H9 (cell line): ENCODE measurements around the gene MGMT. TPM values are rescaled to one million over a fixed set of nuclear protein-coding genes. Genes with fewer than 3 reads are reported as not detected.

Experiments used
- DNase-seq: peaks from one replicate; pipeline ENCODE4 v3.0.0-alpha.2; 2017
- H2AFZ ChIP-seq: one replicate; pipeline ENCODE4 v1.6.1; 2013; ENCODE audit warnings: mild to moderate bottlenecking, low read length, control low read depth, moderate library complexity
- H2AK5ac ChIP-seq: 2 replicates; pipeline ENCODE4 v1.6.1; 2013; ENCODE audit warnings: low read length, control low read depth, mixed read lengths; ENCODE audit not compliant: insufficient read length
- H2BK120ac ChIP-seq: one replicate; pipeline ENCODE4 v1.6.1; 2013; ENCODE audit warnings: low read depth, mild to moderate bottlenecking, low read length, control low read depth, inconsistent platforms; ENCODE audit not compliant: poor library complexity, severe bottlenecking
- H2BK12ac ChIP-seq: 2 replicates; pipeline ENCODE4 v1.6.1; 2013; ENCODE audit warnings: low read length, control low read depth, mixed read lengths, low read depth; ENCODE audit not compliant: insufficient read length
- H2BK15ac ChIP-seq: 2 replicates; pipeline ENCODE4 v1.6.1; 2013; ENCODE audit warnings: low read depth, low read length, control low read depth
- H2BK20ac ChIP-seq: one replicate; pipeline ENCODE4 v1.6.1; 2013; ENCODE audit warnings: low read depth, mild to moderate bottlenecking, low read length, control low read depth, inconsistent platforms; ENCODE audit not compliant: poor library complexity, severe bottlenecking
- H2BK5ac ChIP-seq: 2 replicates; pipeline ENCODE4 v1.6.1; 2013; ENCODE audit warnings: low read length, control low read depth, mixed read lengths; ENCODE audit not compliant: insufficient read length
- H3K14ac ChIP-seq: 2 replicates; pipeline ENCODE4 v1.6.1; 2013; ENCODE audit warnings: low read length, control low read depth; ENCODE audit not compliant: insufficient read depth
- H3K18ac ChIP-seq: 2 replicates; pipeline ENCODE4 v1.6.1; 2013; ENCODE audit warnings: low read depth, mild to moderate bottlenecking, mixed read lengths, low read length, control low read depth; ENCODE audit not compliant: insufficient read length
- H3K23ac ChIP-seq: 2 replicates; pipeline ENCODE4 v1.6.1; 2013; ENCODE audit warnings: low read length, control low read depth, mixed read lengths, low read depth; ENCODE audit not compliant: insufficient read length
- H3K23me2 ChIP-seq: 2 replicates; pipeline ENCODE4 v1.6.1; 2013; ENCODE audit warnings: low read depth, mild to moderate bottlenecking, mixed read lengths, low read length, control low read depth; ENCODE audit not compliant: insufficient read length, poor library complexity, severe bottlenecking
- H3K27ac ChIP-seq: 2 replicates; pipeline ENCODE4 v1.5.1; 2013; ENCODE audit warnings: low read length, control low read depth, mixed read lengths, low read depth; ENCODE audit not compliant: insufficient read length
- H3K27me3 ChIP-seq: 2 replicates; pipeline ENCODE4 v1.6.1; 2013; ENCODE audit warnings: low read length, control low read depth, inconsistent platforms; ENCODE audit not compliant: insufficient read depth
- H3K4ac ChIP-seq: 2 replicates; pipeline ENCODE4 v1.6.1; 2013; ENCODE audit warnings: low read depth, mild to moderate bottlenecking, control low read depth, inconsistent platforms, low read length, moderate library complexity
- H3K4me1 ChIP-seq: 2 replicates; pipeline ENCODE4 v1.6.1; 2013; ENCODE audit warnings: low read length, control low read depth, inconsistent platforms; ENCODE audit not compliant: insufficient read depth
- H3K4me2 ChIP-seq: 2 replicates; pipeline ENCODE4 v1.6.1; 2013; ENCODE audit warnings: low read length, control low read depth, mixed read lengths; ENCODE audit not compliant: insufficient read length, insufficient read depth
- H3K56ac ChIP-seq: 2 replicates; pipeline ENCODE4 v1.6.1; 2013; ENCODE audit warnings: low read depth, mild to moderate bottlenecking, mixed read lengths, low read length, control low read depth; ENCODE audit not compliant: insufficient read length
- H3K79me1 ChIP-seq: 2 replicates; pipeline ENCODE4 v1.6.1; 2013; ENCODE audit warnings: low read depth, mild to moderate bottlenecking, moderate library complexity, low read length, control low read depth, inconsistent platforms; ENCODE audit not compliant: insufficient read depth, poor library complexity, severe bottlenecking
- H3K79me2 ChIP-seq: 2 replicates; pipeline ENCODE4 v1.6.1; 2013; ENCODE audit warnings: low read length, control low read depth, inconsistent platforms; ENCODE audit not compliant: insufficient read depth
- H3K9ac ChIP-seq: 2 replicates; pipeline ENCODE4 v1.6.1; 2013; ENCODE audit warnings: low read length, control low read depth, mixed read lengths; ENCODE audit not compliant: insufficient read length; ENCODE audit errors: extremely low read depth
- H3K9me3 ChIP-seq: one replicate; pipeline ENCODE4 v1.6.1; 2013; ENCODE audit warnings: low read depth, low read length, inconsistent platforms; ENCODE audit not compliant: control insufficient read depth
- H3T11ph ChIP-seq: one replicate; pipeline ENCODE4 v1.6.1; 2013; ENCODE audit warnings: mild to moderate bottlenecking, low read length, control low read depth, inconsistent platforms
- H4K20me1 ChIP-seq: one replicate; pipeline ENCODE4 v1.6.1; 2013; ENCODE audit not compliant: control insufficient read depth, insufficient read length, insufficient read depth
- H4K5ac ChIP-seq: 2 replicates; pipeline ENCODE4 v1.6.1; 2013; ENCODE audit warnings: low read depth, mild to moderate bottlenecking, mixed read lengths, low read length, control low read depth; ENCODE audit not compliant: insufficient read length
- H4K8ac ChIP-seq: replicated peaks from 2 replicates; pipeline ENCODE4 v1.6.1; 2013; ENCODE audit warnings: low read length, control low read depth, mixed read lengths, low read depth; ENCODE audit not compliant: insufficient read length
- H4K91ac ChIP-seq: 2 replicates; pipeline ENCODE4 v1.6.1; 2013; ENCODE audit warnings: low read depth, mild to moderate bottlenecking, moderate library complexity, mixed read lengths, low read length, control low read depth; ENCODE audit not compliant: insufficient read length
- H3K27ac Mint-ChIP-seq, 3 experiments: 2 replicates in 2 of 3; 3 replicates in 1 of 3; pipeline ENCODE4 v1.8.0; 2020 to 2021; ENCODE audit warnings: mixed read lengths in 3 of 3, mild to moderate bottlenecking in 1 of 3, moderate library complexity in 1 of 3
- H3K27me3 Mint-ChIP-seq: 2 replicates; pipeline ENCODE4 v1.8.0; 2021; ENCODE audit warnings: low read depth, mild to moderate bottlenecking, moderate library complexity, mixed read lengths
- H3K36me3 Mint-ChIP-seq, 3 experiments: 2 replicates in 2 of 3; 3 replicates in 1 of 3; pipeline ENCODE4 v1.8.0; 2020 to 2021; ENCODE audit warnings: low read depth in 3 of 3, mixed read lengths in 3 of 3; ENCODE audit not compliant: insufficient read depth in 1 of 3
- H3K4me1 Mint-ChIP-seq, 2 experiments: 2 replicates each; pipeline ENCODE4 v1.8.0; 2020; ENCODE audit warnings: mixed read lengths in 2 of 2
- H3K4me3 Mint-ChIP-seq, 2 experiments: 2 replicates in 1 of 2; 3 replicates in 1 of 2; pipeline ENCODE4 v1.8.0; 2020 to 2021; ENCODE audit warnings: mild to moderate bottlenecking in 2 of 2, mixed read lengths in 2 of 2, moderate library complexity in 1 of 2
- H3K9me3 Mint-ChIP-seq, 2 experiments: 2 replicates in 1 of 2; 3 replicates in 1 of 2; pipeline ENCODE4 v1.8.0; 2020; ENCODE audit warnings: mild to moderate bottlenecking in 2 of 2, mixed read lengths in 2 of 2, moderate library complexity in 1 of 2
- CTCF ChIP-seq: fragments of 200-600 bp; sonication (generic); conservative IDR thresholded peaks from 3 replicates; pipeline ENCODE4 v1.8.0; 2021; ENCODE audit warnings: antibody characterized with exemption, mild to moderate bottlenecking
- WGBS: extraction: QIAGEN DNeasy Blood & Tissue Kit; methylation state at CpG from one replicate; pipeline ENCODE4 v1.1.7; 2013; ENCODE audit warnings: missing lambda C conversion rate, low lambda C conversion rate, mixed read lengths; ENCODE audit not compliant: insufficient read length; ENCODE audit errors: extremely low coverage; 5-methylcytosine and 5-hydroxymethylcytosine counted together
- total RNA-seq: library from RNA; stranded (reverse); gene quantifications from 2 replicates; pipeline ENCODE4 v1.2.1, GENCODE V29; 2021

MGMT gene
- total RNA-seq, 1 experiment from 2014 or later = 18.4 TPM

- Histone ChIP-seq H4K5ac (no peak overlapping the region), H4K91ac (no peak overlapping the region), H3K14ac (no peak overlapping the region), H3K27ac (no peak overlapping the region), H3K9me3 (no peaks in the 10 kb centered on the region), H2BK12ac (no peak overlapping the region), H3K79me2 (no peaks in the 10 kb centered on the region; the same call in 1 of the 2 replicates), H3K56ac (no peak overlapping the region), H3K23ac (no peak overlapping the region), H2AFZ (no peak overlapping the region), H2BK120ac (no peak overlapping the region), H3T11ph (no peak overlapping the region), H2BK20ac (no peak overlapping the region), H2AK5ac (no peak overlapping the region), H3K18ac (no peak overlapping the region), H3K4ac (no peak overlapping the region), H3K4me2 (no peak overlapping the region), H4K8ac (no peak overlapping the region), H3K4me1 (peaks cover 3% of the 10 kb centered on the region; the same call in 1 of the 2 replicates), H3K27me3 (no peaks in the 10 kb centered on the region), H3K23me2 (no peaks in the 10 kb centered on the region), H2BK5ac (no peak overlapping the region), H3K9ac (no peak overlapping the region), H4K20me1 (no peaks in the 10 kb centered on the region), H2BK15ac (no peak overlapping the region), H3K79me1 (no peaks in the 10 kb centered on the region)
- Mint-ChIP-seq H3K4me3 (no peak overlapping the region), H3K4me1 (peaks cover 6 to 8% of the 10 kb centered on the region in 2 experiments), H3K27me3 (no peaks in the 10 kb centered on the region), H3K27ac (no peak overlapping the region), H3K9me3 (no peaks in the 10 kb centered on the region; a peak in 1 of 5 replicates), H3K36me3 (peaks cover 0 to 2% (median 0%) of the 10 kb centered on the region in 3 experiments; a peak in 3 of 7 replicates)
- no peak for DNase-seq
- WGBS = no CpG with 5 or more reads among the region's 12 CpGs
- no peak for TF ChIP-seq CTCF
These were observed 42.1 kb downstream of the MGMT start for GRCh38 chr10:129509155-129509554.
